Stimulated activated CD8-positive, alpha-beta memory T cell treated with anti-CD3 and anti-CD28 coated beads, Interleukin-2, amount 100 ng/mL, for 48 hours (primary cell): ENCODE data around the gene APLN.

Experiments
- DNase-seq, 2 donors: peaks; one replicate each; pipeline ENCODE4 v3.0.0-alpha.2; 2020; ENCODE audit warnings: low read depth in 2 of 2

Gene APLN

DNA sequence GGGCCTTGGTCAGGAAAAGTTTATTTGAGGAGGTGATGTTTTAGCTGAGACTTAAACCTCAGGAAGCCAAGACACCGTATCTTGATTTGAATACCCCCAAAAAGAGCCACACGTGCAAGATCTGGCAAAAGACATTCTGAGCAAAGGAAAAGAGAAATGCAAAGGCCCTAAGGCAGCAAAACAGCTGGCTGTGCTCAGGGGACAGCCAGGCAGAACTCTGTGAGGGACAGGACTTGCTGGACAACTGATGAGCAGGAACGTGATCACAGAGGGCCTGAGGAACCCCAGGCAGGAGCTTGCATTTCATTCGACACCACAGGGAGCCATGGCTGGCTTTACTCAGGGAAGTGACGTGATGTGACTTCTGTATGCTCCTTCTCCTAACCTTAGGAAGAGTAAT, 58.7 kb downstream of the APLN start:
- DNase-seq = no peak
